Common myeloid progenitor, CD34-positive (primary cell): Measurements from ENCODE around the gene SPNS2.

Source experiments
- CTCF ChIA-PET: fragments of 350-600 bp; sonication (Branson Sonifier 250); formaldehyde crosslinking; loops from one replicate; lab custom pipeline; 2021; ENCODE audit warnings: antibody characterized with exemption; lab: Charles Lee
- POLR2A ChIA-PET: fragments of 350-600 bp; sonication (Branson Sonifier 250); formaldehyde crosslinking; loops from one replicate; lab custom pipeline; 2021; ENCODE audit warnings: antibody characterized with exemption; lab: Charles Lee
- DNase-seq, 3 donors: peaks; one replicate each; pipeline versions ENCODE4 v3.0.0 to v3.0.0-alpha.2; 2013
- H3K27ac ChIP-seq, 2 experiments: 1 replicate in 1 of 2; 2 replicates in 1 of 2; pipeline ENCODE4 v1.7.0; 2013; ENCODE audit warnings: inconsistent platforms in 2 of 2, low read length in 2 of 2, mild to moderate bottlenecking in 2 of 2, low read depth in 1 of 2, moderate library complexity in 1 of 2; ENCODE audit not compliant: severe bottlenecking in 2 of 2, insufficient read depth in 1 of 2, poor library complexity in 1 of 2
- H3K27me3 ChIP-seq, 5 experiments: replicated peaks in 2 of 5; 1 replicate in 3 of 5; 2 replicates in 2 of 5; pipeline versions ENCODE4 v1.6.1 to v1.7.0; 2013; ENCODE audit warnings: low read length in 4 of 5, mild to moderate bottlenecking in 2 of 5, moderate library complexity in 2 of 5, inconsistent platforms in 1 of 5; ENCODE audit not compliant: insufficient read depth in 5 of 5, control insufficient read depth in 4 of 5
- H3K36me3 ChIP-seq, 4 experiments: 1 replicate in 2 of 4; 2 replicates in 2 of 4; pipeline versions ENCODE4 v1.6.1 to v1.7.0; 2013; ENCODE audit warnings: low read length in 3 of 4, control low read depth in 1 of 4, mild to moderate bottlenecking in 1 of 4; ENCODE audit not compliant: control insufficient read depth in 4 of 4, insufficient read depth in 4 of 4
- H3K4me1 ChIP-seq, 4 experiments: 1 replicate in 3 of 4; 2 replicates in 1 of 4; pipeline versions ENCODE4 v1.6.1 to v1.7.1; 2013; ENCODE audit warnings: low read length in 3 of 4, mild to moderate bottlenecking in 3 of 4, control low read depth in 1 of 4, inconsistent platforms in 1 of 4, moderate library complexity in 1 of 4; ENCODE audit not compliant: control insufficient read depth in 4 of 4, insufficient read depth in 4 of 4; ENCODE audit errors: control extremely low read depth in 1 of 4
- H3K4me3 ChIP-seq, 7 experiments: 1 replicate in 4 of 7; 2 replicates in 3 of 7; pipeline versions ENCODE4 v1.5.1 to v1.7.0; 2013; ENCODE audit warnings: mild to moderate bottlenecking in 7 of 7, low read length in 6 of 7, moderate library complexity in 6 of 7, inconsistent platforms in 2 of 7, low read depth in 2 of 7, control low read depth in 1 of 7; ENCODE audit not compliant: insufficient read depth in 4 of 7, control insufficient read depth in 1 of 7; ENCODE audit errors: extremely low read depth in 1 of 7
- H3K9me3 ChIP-seq, 5 experiments: 1 replicate in 4 of 5; 2 replicates in 1 of 5; pipeline versions ENCODE4 v1.6.1 to v1.7.1; 2013; ENCODE audit warnings: low read length in 4 of 5, mild to moderate bottlenecking in 2 of 5, inconsistent platforms in 1 of 5, low read depth in 1 of 5, moderate library complexity in 1 of 5; ENCODE audit not compliant: control insufficient read depth in 4 of 5, insufficient read depth in 2 of 5; ENCODE audit errors: control extremely low read depth in 1 of 5
- WGBS: methylation state at CpG from one replicate; pipeline ENCODE4 v1.1.5; 2013; ENCODE audit not compliant: insufficient coverage; 5-methylcytosine and 5-hydroxymethylcytosine counted together

Gene SPNS2

DNA sequence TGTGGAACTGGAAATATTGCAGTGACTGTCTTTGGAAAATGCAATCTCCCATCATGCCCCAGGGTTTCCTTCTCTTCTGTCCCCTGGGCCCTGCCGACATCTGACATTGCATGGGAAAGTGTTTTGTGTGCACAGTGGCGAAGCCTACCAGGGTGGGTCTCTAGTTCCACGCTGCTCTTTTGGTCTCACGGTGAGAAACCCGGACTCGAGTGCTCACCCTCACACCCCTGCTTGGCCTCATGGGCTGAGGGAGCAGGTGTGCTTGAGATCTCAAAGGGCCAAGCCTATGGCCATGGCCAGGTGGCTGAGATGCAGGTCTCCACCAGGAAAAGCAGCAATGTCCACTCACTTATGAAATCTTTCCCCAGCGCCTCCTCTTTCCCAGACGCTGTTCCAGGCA lies 32.9 kb upstream of the SPNS2 start:
- H3K27me3 ChIP-seq: no peaks in the 10 kb centered on the region
- POLR2A ChIA-PET: interaction anchor here (0.7 kb wide), 1 partner anchor 658 kb away, joined by 6 read pairs; no protein-coding TSS in a partner anchor
- no peaks in the 10 kb centered on the region for H3K4me1 ChIP-seq
- CTCF ChIA-PET: no interaction called here
- H3K9me3 ChIP-seq: no peaks in the 10 kb centered on the region
- 100% methylated on average over 5 of the region's 8 CpGs for WGBS
- no peak overlapping the region for H3K27ac ChIP-seq
- H3K36me3 ChIP-seq: peaks cover 0 to 37% (median 8%) of the 10 kb centered on the region in 4 experiments
- H3K4me3 ChIP-seq: no peak overlapping the region
- DNase-seq: no peak

DNA sequence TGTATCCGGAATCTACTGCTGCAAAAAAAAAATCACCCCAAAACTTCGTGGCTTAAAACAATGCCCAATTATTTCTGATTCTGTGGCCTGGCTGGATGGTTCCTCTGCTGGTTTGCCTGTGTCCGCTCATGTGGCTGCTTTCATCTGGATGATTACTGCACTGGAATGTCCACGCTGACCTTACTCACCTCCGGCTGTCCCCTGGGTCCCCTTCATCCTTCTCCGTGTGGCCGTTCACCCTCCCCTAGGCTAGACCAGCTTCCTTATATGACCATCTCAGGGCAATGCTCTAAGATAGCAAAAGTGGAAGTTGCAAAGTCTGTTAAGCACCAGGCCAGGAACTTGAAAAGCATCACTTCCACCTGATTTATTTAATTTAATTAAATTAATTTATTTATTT lies 31.4 kb upstream of the SPNS2 start:
- WGBS: 90% methylated on average over 4 of the region's 7 CpGs
- CTCF ChIA-PET: no interaction called here
- POLR2A ChIA-PET: no interaction called here

DNA sequence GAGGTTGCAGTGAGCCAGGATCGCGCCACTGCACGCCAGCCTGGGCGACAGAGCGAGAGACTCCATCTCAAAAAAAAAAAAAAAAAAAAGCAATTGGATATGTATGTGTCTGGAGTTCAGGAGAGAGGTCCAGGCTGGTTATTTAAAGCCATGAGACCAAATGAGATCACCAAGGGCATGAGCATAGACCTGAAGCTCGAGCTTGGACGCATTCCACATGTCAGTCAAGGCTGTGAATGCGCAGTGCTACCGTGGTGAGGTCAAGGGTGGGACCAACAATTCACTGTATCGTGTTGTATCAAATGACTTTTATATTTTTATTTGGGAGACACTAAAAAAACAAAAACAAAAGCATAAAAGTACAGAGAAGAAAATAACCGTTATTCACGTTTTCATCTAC lies 29.1 kb upstream of the SPNS2 start:
- ChIA-PET POLR2A (no interaction called here), CTCF (interaction anchor here (0.7 kb wide), 1 partner anchor 291 kb away, joined by 3 read pairs; no protein-coding TSS in a partner anchor)
- Histone ChIP-seq H3K27me3 (no peaks in the 10 kb centered on the region), H3K27ac (no peak overlapping the region), H3K4me1 (no peaks in the 10 kb centered on the region), H3K36me3 (peaks cover 0 to 35% (median 5%) of the 10 kb centered on the region in 4 experiments), H3K9me3 (no peaks in the 10 kb centered on the region), H3K4me3 (no peak overlapping the region)
- DNase-seq: no peak
- WGBS: no CpG with 5 or more reads among the region's 12 CpGs

More for the DNA sequence above, 31.4 kb upstream of the SPNS2 start:
- H3K4me1 ChIP-seq: no peaks in the 10 kb centered on the region
- H3K4me3 ChIP-seq: no peak overlapping the region
- no peak for DNase-seq
- H3K36me3 ChIP-seq: peaks cover 0 to 36% (median 7%) of the 10 kb centered on the region in 4 experiments
- no peaks in the 10 kb centered on the region for H3K27me3 ChIP-seq
- no peak overlapping the region for H3K27ac ChIP-seq
- no peaks in the 10 kb centered on the region for H3K9me3 ChIP-seq

DNA sequence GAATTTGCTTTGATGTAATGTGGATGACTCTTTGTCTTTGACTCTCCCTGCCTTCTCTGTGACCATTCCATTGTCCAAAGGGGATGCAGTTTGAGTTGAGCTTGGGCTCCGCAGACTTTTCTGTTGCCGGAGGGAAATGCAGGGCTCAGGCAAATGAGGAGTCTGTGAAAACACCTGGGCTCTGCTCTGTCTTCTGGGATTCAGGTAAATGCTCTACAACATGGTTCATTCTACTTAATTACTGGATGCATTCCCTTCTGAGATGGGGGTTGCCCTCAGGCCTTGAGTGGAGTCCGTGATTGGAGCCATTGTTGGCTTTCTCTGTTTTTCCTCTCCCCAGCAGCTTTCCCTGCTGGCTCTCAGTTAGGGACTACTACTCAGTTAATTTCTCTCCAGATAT lies 26.4 kb upstream of the SPNS2 start:
- POLR2A ChIA-PET: no interaction called here
- no peak overlapping the region for H3K27ac ChIP-seq
- CTCF ChIA-PET: interaction anchor here (2.1 kb wide), 1 partner anchor 28 kb away, joined by 6 read pairs; no protein-coding TSS in a partner anchor
- peaks cover 0 to 15% (median 4%) of the 10 kb centered on the region in 4 experiments for H3K36me3 ChIP-seq
- DNase-seq: no peak
- H3K27me3 ChIP-seq: no peaks in the 10 kb centered on the region
- no peaks in the 10 kb centered on the region for H3K9me3 ChIP-seq
- H3K4me3 ChIP-seq: no peak overlapping the region
- WGBS: 95% methylated on average over 2 of the region's 3 CpGs
- peaks cover 0 to 6% (median 0%) of the 10 kb centered on the region in 4 experiments for H3K4me1 ChIP-seq

DNA sequence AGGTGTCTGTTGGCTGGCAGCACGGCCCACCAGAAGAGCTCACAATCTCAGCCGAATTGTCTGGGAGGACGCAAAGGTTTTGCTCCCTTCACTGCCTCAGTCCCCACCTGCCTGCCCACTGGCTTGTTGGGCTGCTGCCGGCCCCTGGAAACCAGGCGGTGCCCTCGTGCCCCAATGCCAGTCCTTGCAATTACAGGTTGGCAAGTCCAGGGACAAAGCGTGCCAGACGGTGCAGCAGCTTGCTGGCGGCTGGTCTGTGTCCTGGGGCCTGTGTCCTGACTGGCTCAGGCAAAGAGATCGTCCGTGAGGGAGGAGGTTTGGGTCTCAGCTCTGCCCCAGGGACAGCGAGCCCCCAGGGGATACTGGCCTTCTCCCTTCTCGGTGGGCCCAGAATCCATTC lies 24.6 kb upstream of the SPNS2 start:
- WGBS: 96% methylated on average over 13 of the region's 13 CpGs
- no peak overlapping the region for H3K4me3 ChIP-seq
- H3K27me3 ChIP-seq: no peaks in the 10 kb centered on the region
- ChIA-PET POLR2A (no interaction called here), CTCF (no interaction called here)
- peaks cover 0 to 7% (median under 1%) of the 10 kb centered on the region in 4 experiments for H3K4me1 ChIP-seq
- no peaks in the 10 kb centered on the region for H3K9me3 ChIP-seq
- no peak overlapping the region for H3K27ac ChIP-seq
- no peak for DNase-seq
- H3K36me3 ChIP-seq: peaks cover 0 to 18% (median 4%) of the 10 kb centered on the region in 4 experiments

DNA sequence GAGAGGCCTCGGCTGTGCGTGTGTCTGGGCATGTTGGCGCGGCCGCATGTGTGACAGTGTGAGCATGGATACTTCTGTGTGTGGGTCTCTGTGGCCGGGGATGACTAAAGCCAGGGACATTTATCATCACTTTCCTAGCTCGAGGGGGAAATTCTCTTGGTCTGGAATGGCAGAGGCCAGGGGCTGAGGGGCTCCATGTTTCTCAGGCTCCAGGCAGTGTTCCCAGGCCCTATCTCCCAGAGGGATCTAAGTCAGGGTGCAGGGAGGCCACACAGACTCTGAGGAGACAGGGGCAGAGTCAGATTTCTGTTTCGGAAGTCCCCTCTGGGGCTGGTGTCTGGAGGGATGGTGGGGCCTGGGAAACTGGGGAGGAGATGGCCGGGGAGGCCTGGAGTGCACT lies 23.7 kb upstream of the SPNS2 start:
- H3K4me3 ChIP-seq: no peak overlapping the region
- ChIA-PET CTCF (interaction anchor here (1.0 kb wide), 1 partner anchor 54 kb away, joined by 3 read pairs; no protein-coding TSS in a partner anchor), POLR2A (interaction anchor here (1.3 kb wide), 1 partner anchor 13 kb away, joined by 3 read pairs; no protein-coding TSS in a partner anchor)
- H3K27ac ChIP-seq: no peak overlapping the region
- peaks cover 0 to 16% (median 8%) of the 10 kb centered on the region in 4 experiments for H3K4me1 ChIP-seq
- no peaks in the 10 kb centered on the region for H3K9me3 ChIP-seq
- DNase-seq: no peak
- H3K36me3 ChIP-seq: peaks cover 0 to 26% (median 3%) of the 10 kb centered on the region in 4 experiments
- WGBS: 100% methylated on average over 2 of the region's 9 CpGs
- H3K27me3 ChIP-seq: no peaks in the 10 kb centered on the region

DNA sequence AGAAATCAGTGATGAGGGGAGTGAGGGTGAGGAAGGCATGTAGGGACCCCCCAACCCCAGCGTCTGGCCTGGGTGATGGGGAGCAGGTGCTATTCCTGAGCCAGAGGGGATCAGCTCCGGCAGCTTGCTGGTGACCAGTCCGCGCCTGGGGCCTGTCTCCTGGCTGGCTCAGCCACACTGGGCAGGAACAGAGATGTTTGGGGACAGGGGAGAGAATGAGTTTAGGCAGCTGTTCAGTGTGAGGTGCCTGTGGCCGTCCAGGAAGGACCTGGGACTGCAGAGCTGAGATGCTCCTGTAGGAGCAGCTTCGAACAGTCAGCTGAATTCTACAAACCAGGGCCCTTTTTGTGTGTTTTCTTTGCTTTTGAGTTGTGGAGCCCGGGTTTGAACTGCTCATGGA lies 23.2 kb upstream of the SPNS2 start:
- H3K27ac ChIP-seq: no peak overlapping the region
- H3K27me3 ChIP-seq: no peaks in the 10 kb centered on the region
- 95% methylated on average over 7 of the region's 7 CpGs for WGBS
- no peak overlapping the region for H3K4me3 ChIP-seq
- H3K36me3 ChIP-seq: peaks cover 0 to 26% (median 3%) of the 10 kb centered on the region in 4 experiments
- CTCF ChIA-PET: interaction anchor here (1.0 kb wide), 1 partner anchor 55 kb away, joined by 3 read pairs; no protein-coding TSS in a partner anchor
- H3K4me1 ChIP-seq: peaks cover 0 to 21% (median 13%) of the 10 kb centered on the region in 4 experiments
- H3K9me3 ChIP-seq: no peaks in the 10 kb centered on the region
- no peak for DNase-seq
- POLR2A ChIA-PET: interaction anchor here (1.3 kb wide), 1 partner anchor 13 kb away, joined by 3 read pairs; no protein-coding TSS in a partner anchor
